GM12864 (cell line): ENCODE data around the gene SLC35E2B.
A peak's percentile ranks its signal among the peaks of the same experiment; 100 is the strongest.

ENCODE experiments used
- DNase-seq: peaks from one replicate; pipeline ENCODE4 v3.0.0-alpha.2; 2011; ENCODE audit warnings: low read depth
- H3K4me3 ChIP-seq: 2 replicates; pipeline ENCODE4 v1.5.1; 2011; ENCODE audit warnings: mild to moderate bottlenecking, low read depth, low read length, control low read depth
- TF ChIP-seq, protein P1 (sequence below): IDR thresholded peaks from 2 replicates; pipeline ENCODE4 v1.5.1; 2011; ENCODE audit warnings: low read depth, mild to moderate bottlenecking, moderate library complexity, low read length, control low read depth, inconsistent platforms; ENCODE audit errors: missing control alignments

SLC35E2B gene

DNA sequence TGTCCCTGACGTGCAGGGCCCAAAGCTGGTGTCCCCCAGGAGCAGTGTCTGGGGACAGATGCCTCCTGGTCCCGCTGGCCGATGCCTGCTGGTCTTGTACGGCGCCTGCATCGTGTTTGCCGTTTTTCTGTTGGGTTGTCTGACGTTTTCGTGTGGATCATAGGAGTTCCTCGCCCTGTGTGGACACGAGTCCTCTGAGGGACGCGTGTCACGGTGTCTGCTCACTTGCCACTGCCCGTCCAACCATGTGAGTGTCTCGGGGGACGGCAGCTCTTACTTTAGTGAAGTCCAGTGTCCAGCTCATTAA lies 69.9 kb downstream of the SLC35E2B start:
- H3K4me3 ChIP-seq = no peak overlapping the region
- no peak for DNase-seq
- TF ChIP-seq, protein P1, sequence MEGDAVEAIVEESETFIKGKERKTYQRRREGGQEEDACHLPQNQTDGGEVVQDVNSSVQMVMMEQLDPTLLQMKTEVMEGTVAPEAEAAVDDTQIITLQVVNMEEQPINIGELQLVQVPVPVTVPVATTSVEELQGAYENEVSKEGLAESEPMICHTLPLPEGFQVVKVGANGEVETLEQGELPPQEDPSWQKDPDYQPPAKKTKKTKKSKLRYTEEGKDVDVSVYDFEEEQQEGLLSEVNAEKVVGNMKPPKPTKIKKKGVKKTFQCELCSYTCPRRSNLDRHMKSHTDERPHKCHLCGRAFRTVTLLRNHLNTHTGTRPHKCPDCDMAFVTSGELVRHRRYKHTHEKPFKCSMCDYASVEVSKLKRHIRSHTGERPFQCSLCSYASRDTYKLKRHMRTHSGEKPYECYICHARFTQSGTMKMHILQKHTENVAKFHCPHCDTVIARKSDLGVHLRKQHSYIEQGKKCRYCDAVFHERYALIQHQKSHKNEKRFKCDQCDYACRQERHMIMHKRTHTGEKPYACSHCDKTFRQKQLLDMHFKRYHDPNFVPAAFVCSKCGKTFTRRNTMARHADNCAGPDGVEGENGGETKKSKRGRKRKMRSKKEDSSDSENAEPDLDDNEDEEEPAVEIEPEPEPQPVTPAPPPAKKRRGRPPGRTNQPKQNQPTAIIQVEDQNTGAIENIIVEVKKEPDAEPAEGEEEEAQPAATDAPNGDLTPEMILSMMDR = no peak

DNA sequence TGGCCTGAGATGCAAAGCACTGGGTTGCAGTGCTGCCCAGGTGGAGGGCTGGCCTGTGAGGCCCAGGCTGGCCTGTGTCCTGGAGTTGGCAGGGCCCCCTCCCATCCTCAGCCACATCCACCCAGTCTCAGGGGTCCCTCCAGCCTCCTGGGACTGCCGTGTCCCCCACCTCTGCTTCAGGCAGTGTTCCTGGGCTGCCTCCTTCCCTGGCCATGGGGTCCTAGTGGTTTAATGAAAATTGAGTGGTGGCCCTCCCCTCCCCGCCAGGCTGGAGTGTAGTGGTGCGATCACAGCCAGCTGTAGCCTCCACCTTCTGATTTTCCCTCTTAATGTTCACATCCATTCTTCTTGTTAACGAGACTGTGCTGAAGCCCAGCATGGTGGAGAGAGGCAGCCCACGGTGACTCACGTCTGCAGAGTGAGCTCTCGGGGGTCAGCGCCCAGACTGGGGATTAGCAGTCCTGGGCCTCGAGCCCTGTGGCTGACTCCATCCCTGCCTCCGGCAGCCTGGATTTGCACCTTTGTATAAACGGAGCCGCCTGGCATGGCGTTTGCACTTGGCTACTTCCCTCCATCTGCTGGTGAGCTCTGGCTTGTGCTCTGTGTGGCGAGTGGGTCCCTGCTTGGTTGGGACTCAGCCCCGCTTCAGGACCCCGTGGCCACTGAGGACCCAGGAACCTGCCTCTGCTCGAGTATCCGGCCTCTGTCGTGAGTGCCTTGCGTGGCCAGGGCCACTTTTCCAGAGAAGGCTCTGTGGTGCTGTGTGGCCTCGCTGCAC lies 70.4 kb downstream of the SLC35E2B start:
- no peak for DNase-seq

DNA sequence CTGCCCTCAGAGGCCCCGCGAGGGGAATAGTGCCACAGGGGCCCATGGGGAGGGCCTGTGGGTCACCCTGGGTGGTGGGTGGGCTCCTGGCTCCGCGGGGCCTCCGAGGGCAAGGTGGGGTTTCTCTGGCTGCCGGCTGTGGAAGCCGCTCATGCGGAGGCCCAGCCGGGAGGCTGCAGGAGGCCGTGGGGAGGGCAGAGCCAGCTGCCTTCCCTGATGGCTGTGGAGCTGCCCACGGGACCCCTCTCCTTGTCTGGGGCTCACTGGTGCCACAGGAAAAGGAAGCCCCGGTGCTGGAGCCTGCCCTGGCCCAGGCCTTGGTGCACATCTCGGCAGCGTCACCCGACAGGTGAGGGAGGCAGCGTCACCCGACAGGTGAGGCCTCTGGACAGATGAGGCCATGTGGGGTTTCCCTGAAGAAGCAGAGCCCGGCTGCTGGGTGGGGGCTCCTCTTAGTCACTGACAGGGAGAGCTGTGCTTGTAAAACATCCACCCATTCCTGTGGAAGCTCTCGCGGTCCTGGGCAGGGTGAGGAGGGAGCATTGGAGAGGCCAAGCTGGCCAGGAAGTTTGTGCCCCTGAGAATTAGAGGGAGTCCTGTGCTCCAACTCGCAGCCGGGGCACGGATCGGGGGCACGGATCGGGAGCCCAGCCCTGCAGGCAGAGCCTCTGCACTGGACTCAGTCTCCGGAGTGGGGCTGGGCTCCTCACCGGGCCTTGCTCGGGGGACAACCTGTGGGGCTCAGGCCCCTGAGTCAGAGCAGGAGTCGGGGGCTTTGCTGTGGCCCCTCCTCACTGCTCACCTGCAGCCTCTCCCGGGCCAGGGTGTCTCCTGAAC lies 71.2 kb downstream of the SLC35E2B start:
- TF ChIP-seq, protein P1 = no peak
- no peak for DNase-seq
- no peak overlapping the region for H3K4me3 ChIP-seq

More for the DNA sequence above, 70.4 kb downstream of the SLC35E2B start:
- TF ChIP-seq, protein P1 = no peak
- H3K4me3 ChIP-seq = no peak overlapping the region

DNA sequence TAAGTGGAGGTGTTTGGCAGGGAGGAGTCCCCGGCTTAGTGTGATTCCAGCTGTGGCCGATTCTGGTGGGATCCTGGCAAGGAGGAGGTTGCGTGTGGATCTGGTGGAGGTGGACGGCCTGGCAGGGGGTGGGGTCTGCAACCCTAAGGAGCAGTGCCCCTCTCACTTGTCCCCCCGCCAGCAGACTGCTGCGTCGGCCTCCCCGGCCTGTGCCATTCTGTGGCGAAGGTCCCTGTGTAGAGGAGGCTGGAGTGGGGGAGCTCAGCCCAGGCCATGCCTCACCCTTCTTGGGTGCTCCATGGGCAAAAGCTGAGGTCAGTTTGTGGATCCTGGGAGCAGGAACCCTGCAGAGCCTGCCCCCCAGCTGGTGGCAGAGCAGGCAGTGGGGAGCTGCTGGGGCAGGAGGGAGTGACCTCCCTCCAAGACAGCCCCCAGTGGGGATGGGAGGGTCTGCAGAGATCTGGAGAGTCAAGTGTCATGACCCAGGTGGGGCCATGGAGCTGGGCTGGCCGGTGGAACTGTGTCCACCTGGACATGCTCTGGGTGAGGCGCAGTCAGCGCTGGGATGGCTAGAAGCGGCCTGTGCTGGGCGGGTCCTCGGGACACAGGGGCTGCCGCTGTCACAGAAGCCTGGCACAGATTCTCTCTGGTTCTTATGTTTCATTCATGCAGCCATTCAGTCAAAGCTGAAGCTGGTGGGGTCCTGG lies 72.0 kb downstream of the SLC35E2B start:
- TF ChIP-seq, protein P1 = no peak
- DNase-seq = no peak
- no peak overlapping the region for H3K4me3 ChIP-seq

DNA sequence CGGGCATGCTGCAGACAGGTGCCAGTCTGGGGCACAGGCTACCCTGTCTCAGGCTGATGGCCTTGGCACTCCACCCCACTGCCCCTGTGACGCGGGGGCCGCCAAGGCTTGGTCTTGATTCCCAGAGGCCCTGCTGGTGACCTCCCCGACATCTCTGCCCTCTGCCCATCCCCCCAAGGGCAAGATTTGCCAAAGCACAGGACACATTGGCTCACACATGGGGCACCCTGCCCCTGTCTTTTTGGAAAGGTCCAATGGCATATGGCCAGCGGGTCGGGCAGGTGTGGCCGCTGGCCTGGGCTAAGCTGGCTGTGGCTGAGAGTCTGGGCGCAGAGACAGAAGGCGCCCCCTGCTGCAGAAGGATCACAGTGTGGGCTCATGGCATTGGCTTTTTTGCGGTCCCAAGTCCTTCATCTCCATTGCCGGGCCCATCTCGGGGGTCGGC lies 72.7 kb downstream of the SLC35E2B start:
- TF ChIP-seq, protein P1 = peak; percentile 30
- H3K4me3 ChIP-seq = no peak overlapping the region
- DNase-seq = no peak

DNA sequence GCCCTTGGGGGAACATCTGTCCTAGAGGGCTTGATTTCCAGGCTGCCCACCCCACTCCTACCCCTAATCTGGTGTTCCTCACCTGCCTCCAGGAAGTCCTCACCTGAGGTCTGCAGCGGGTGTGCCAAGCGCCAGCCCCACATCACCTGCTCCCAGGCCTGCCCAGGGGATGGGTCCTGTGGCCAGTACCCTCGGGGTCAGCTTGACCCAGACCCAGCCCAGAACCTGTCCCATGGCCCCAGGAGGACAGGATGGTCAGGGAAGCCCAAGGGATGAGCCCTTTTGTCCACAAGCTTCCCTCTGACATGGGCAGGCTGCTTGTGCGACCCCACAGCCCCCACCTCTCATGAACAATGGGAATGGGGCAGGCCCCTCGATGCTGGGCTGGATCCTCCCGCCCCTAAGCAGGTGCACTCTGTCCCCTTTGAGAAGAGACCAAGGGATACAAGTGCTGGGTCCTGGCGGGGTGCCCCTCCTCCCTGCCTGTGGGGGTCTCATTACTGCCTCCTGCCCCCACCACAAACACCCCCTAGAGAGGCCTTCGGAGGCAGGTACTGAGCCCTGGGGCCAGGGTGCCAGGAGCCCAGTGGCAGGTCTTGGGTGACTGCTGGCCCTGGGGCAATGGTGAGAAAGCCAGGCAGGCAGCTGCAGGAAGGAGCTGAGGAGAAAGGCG lies 74.1 kb downstream of the SLC35E2B start:
- TF ChIP-seq, protein P1 = no peak

More for the DNA sequence above, 74.1 kb downstream of the SLC35E2B start:
- DNase-seq = no peak
- H3K4me3 ChIP-seq = no peak overlapping the region
